Glutamatergic neuron (in vitro differentiated cells): ENCODE measurements around the gene LYZL2. TPM values are rescaled to one million over a fixed set of nuclear protein-coding genes. Genes with fewer than 3 reads are reported as not detected.
"Not testable (repeated sequence)": the region's sequence is repeated elsewhere in the genome, so short reads cannot be mapped to it uniquely, and the experiment has no call there.

Experiments used
- DNase-seq: peaks from one replicate; pipeline ENCODE4 v3.0.0; 2022
- H3K27ac Mint-ChIP-seq: one replicate; pipeline ENCODE4 v1.8.0; 2020; ENCODE audit warnings: mild to moderate bottlenecking, mixed read lengths, inconsistent platforms; ENCODE audit not compliant: unreplicated experiment
- H3K27me3 Mint-ChIP-seq: one replicate; pipeline ENCODE4 v1.8.0; 2020; ENCODE audit warnings: mild to moderate bottlenecking, moderate library complexity, mixed read lengths, inconsistent platforms; ENCODE audit not compliant: unreplicated experiment
- H3K36me3 Mint-ChIP-seq: one replicate; pipeline ENCODE4 v1.8.0; 2020; ENCODE audit warnings: mild to moderate bottlenecking, mixed read lengths, inconsistent platforms; ENCODE audit not compliant: unreplicated experiment
- H3K4me1 Mint-ChIP-seq: one replicate; pipeline ENCODE4 v1.8.0; 2020; ENCODE audit warnings: mild to moderate bottlenecking, low read depth, mixed read lengths, inconsistent platforms; ENCODE audit not compliant: unreplicated experiment
- H3K4me3 Mint-ChIP-seq: one replicate; pipeline ENCODE4 v1.8.0; 2020; ENCODE audit warnings: mild to moderate bottlenecking, mixed read lengths, inconsistent platforms; ENCODE audit not compliant: unreplicated experiment
- H3K9me3 Mint-ChIP-seq: one replicate; pipeline ENCODE4 v1.8.0; 2020; ENCODE audit warnings: mild to moderate bottlenecking, moderate library complexity, mixed read lengths, inconsistent platforms; ENCODE audit not compliant: unreplicated experiment
- CTCF ChIP-seq: fragments of 200-600 bp; sonication (generic); IDR thresholded peaks from one replicate; pipeline ENCODE4 v1.5.0; 2021; ENCODE audit not compliant: partially characterized antibody, unreplicated experiment
- total RNA-seq: library from RNA; stranded (reverse); fragmentation: NEBNext Ultra II Directional; extraction: Animal tissue kit (Norgen Biotek cat#: 25700); gene quantifications from one replicate; pipeline ENCODE4 v1.2.1, GENCODE V29; 2021; ENCODE audit not compliant: unreplicated experiment

The LYZL2 gene
- total RNA-seq, 1 donor from 2014 or later = not detected

GRCh38 chr10:30625080-30625479, 4.5 kb downstream of the LYZL2 start:
- H3K27ac Mint-ChIP-seq = no peak overlapping the region
- no peaks in the 10 kb centered on the region for H3K4me1 Mint-ChIP-seq
- H3K27me3 Mint-ChIP-seq = peaks cover 1% of the 10 kb centered on the region
- DNase-seq = no peak
- H3K36me3 Mint-ChIP-seq = no peaks in the 10 kb centered on the region
- H3K9me3 Mint-ChIP-seq = peaks cover 3% of the 10 kb centered on the region
- H3K4me3 Mint-ChIP-seq = no peak overlapping the region
- TF ChIP-seq CTCF = no peak

GRCh38 chr10:30619966-30620365, 9.6 kb downstream of the LYZL2 start:
- no peak for TF ChIP-seq CTCF
- H3K27ac Mint-ChIP-seq = no peak overlapping the region
- H3K9me3 Mint-ChIP-seq = peaks cover 1% of the 10 kb centered on the region
- no peak overlapping the region for H3K4me3 Mint-ChIP-seq
- H3K4me1 Mint-ChIP-seq = no peaks in the 10 kb centered on the region
- no peaks in the 10 kb centered on the region for H3K36me3 Mint-ChIP-seq
- no peak for DNase-seq
- no peaks in the 10 kb centered on the region for H3K27me3 Mint-ChIP-seq

- H3K27ac Mint-ChIP-seq = no peak overlapping the region
- H3K4me1 Mint-ChIP-seq = no peaks in the 10 kb centered on the region
- no peak overlapping the region for H3K4me3 Mint-ChIP-seq
- H3K27me3 Mint-ChIP-seq = no peaks in the 10 kb centered on the region
- no peaks in the 10 kb centered on the region for H3K36me3 Mint-ChIP-seq
- peaks cover 1% of the 10 kb centered on the region for H3K9me3 Mint-ChIP-seq
- no peak for TF ChIP-seq CTCF
- no peak for DNase-seq
Measured at GRCh38 chr10:30617070-30617469, 12.5 kb downstream of the LYZL2 start.

GRCh38 chr10:30611041-30611440, 18.5 kb downstream of the LYZL2 start:
- not testable (repeated sequence) for H3K27ac Mint-ChIP-seq, H3K27me3 Mint-ChIP-seq, H3K9me3 Mint-ChIP-seq, DNase-seq, H3K4me1 Mint-ChIP-seq, H3K4me3 Mint-ChIP-seq, H3K36me3 Mint-ChIP-seq

GRCh38 chr10:30607814-30608213, 21.7 kb downstream of the LYZL2 start:
- peaks cover 8% of the 10 kb centered on the region for H3K4me1 Mint-ChIP-seq
- H3K36me3 Mint-ChIP-seq = no peaks in the 10 kb centered on the region
- no peak overlapping the region for H3K27ac Mint-ChIP-seq
- H3K4me3 Mint-ChIP-seq = no peak overlapping the region
- H3K9me3 Mint-ChIP-seq = no peaks in the 10 kb centered on the region
- DNase-seq = no peak
- no peaks in the 10 kb centered on the region for H3K27me3 Mint-ChIP-seq
- no peak for TF ChIP-seq CTCF

GRCh38 chr10:30606313-30606712, 23.2 kb downstream of the LYZL2 start:
- H3K36me3 Mint-ChIP-seq = no peaks in the 10 kb centered on the region
- H3K27ac Mint-ChIP-seq = no peak overlapping the region
- no peak overlapping the region for H3K4me3 Mint-ChIP-seq

GRCh38 chr10:30605341-30606121, 24.0 kb downstream of the LYZL2 start:
- not testable (repeated sequence) for H3K4me3 Mint-ChIP-seq, H3K27me3 Mint-ChIP-seq, DNase-seq

More at GRCh38 chr10:30606313-30606712, 23.2 kb downstream of the LYZL2 start:
- Mint-ChIP-seq H3K27me3 (no peaks in the 10 kb centered on the region), H3K9me3 (no peaks in the 10 kb centered on the region), H3K4me1 (peaks cover 8% of the 10 kb centered on the region)
- no peak for DNase-seq
- TF ChIP-seq CTCF = no peak

More at GRCh38 chr10:30605341-30606121, 24.0 kb downstream of the LYZL2 start:
- H3K4me1 Mint-ChIP-seq, H3K27ac Mint-ChIP-seq, H3K9me3 Mint-ChIP-seq, H3K36me3 Mint-ChIP-seq: not testable (repeated sequence)
